Thymus (tissue), 11 donors: Measurements from ENCODE around the gene ICOSLG. TPM values are rescaled to one million over a fixed set of nuclear protein-coding genes. Genes with fewer than 3 reads are reported as not detected.
"Not testable (repeated sequence)": the region's sequence is repeated elsewhere in the genome, so short reads cannot be mapped to it uniquely, and the experiment has no call there.

ENCODE experiments used
- DNase-seq, 9 donors: peaks; one replicate each; pipeline ENCODE4 v3.0.0-alpha.2; 2013; ENCODE audit warnings: low spot score in 9 of 9, low read depth in 6 of 9, missing footprints in 1 of 9
- H3K27ac ChIP-seq, 2 donors: one replicate each; pipeline ENCODE4 v1.5.1; 2013; ENCODE audit warnings: control low read depth in 1 of 2, low read depth in 1 of 2, low read length in 1 of 2, mild to moderate bottlenecking in 1 of 2, moderate library complexity in 1 of 2
- H3K27me3 ChIP-seq, 2 donors: one replicate each; pipeline ENCODE4 v1.5.1; 2013; ENCODE audit warnings: low read length in 1 of 2; ENCODE audit not compliant: control insufficient read depth in 2 of 2, insufficient read depth in 1 of 2
- H3K36me3 ChIP-seq, 2 donors: one replicate each; pipeline ENCODE4 v1.5.1; 2013; ENCODE audit warnings: low read length in 1 of 2, mild to moderate bottlenecking in 1 of 2, moderate library complexity in 1 of 2; ENCODE audit not compliant: control insufficient read depth in 2 of 2, insufficient read depth in 2 of 2
- H3K4me1 ChIP-seq, 2 donors: one replicate each; pipeline ENCODE4 v1.5.1; 2013; ENCODE audit warnings: low read length in 2 of 2; ENCODE audit not compliant: control insufficient read depth in 2 of 2, insufficient read depth in 2 of 2
- H3K4me3 ChIP-seq, 2 donors: one replicate each; pipeline ENCODE4 v1.5.1; 2013; ENCODE audit warnings: low read length in 2 of 2, control low read depth in 1 of 2, mild to moderate bottlenecking in 1 of 2
- H3K9me3 ChIP-seq, 2 donors: one replicate each; pipeline ENCODE4 v1.5.1; 2013; ENCODE audit warnings: low read length in 1 of 2, mild to moderate bottlenecking in 1 of 2; ENCODE audit not compliant: control insufficient read depth in 2 of 2, insufficient read depth in 1 of 2
- WGBS: extraction: QIAGEN DNeasy Blood & Tissue Kit; methylation state at CpG from one replicate; pipeline ENCODE4 v1.1.7; 2013; 5-methylcytosine and 5-hydroxymethylcytosine counted together
- polyA plus RNA-seq: library from polyadenylated mRNA; stranded (reverse); fragments of 200-250 nt; gene quantifications from one replicate; pipeline ENCODE4 v1.2.3, GENCODE V29; 2013
- total RNA-seq: library from RNA; stranded (reverse); fragments of 120-200 nt; gene quantifications from one replicate; pipeline ENCODE4 v1.2.4, GENCODE V29; 2013
- donor health status: healthy.

ICOSLG gene
- total and polyA plus RNA-seq, 2 donors = 1.1 to 5.1 TPM

GRCh38 chr21:44283211-44283785 is 42.6 kb upstream of the ICOSLG start:
- WGBS = 89% methylated on average over 11 of the region's 11 CpGs
- H3K9me3 ChIP-seq, H3K27ac ChIP-seq, H3K4me3 ChIP-seq, DNase-seq, H3K36me3 ChIP-seq, H3K4me1 ChIP-seq: not testable (repeated sequence)
- H3K27me3 ChIP-seq = peaks cover 0 to 51% of the 10 kb centered on the region in 2 donors

GRCh38 chr21:44282370-44282769 is 41.6 kb upstream of the ICOSLG start:
- Histone ChIP-seq H3K4me1 (no peaks in the 10 kb centered on the region), H3K9me3 (peaks cover 0 to 2% of the 10 kb centered on the region in 2 donors), H3K27me3 (peaks cover 0 to 43% of the 10 kb centered on the region in 2 donors), H3K4me3 (no peak overlapping the region), H3K27ac (no peak overlapping the region), H3K36me3 (no peaks in the 10 kb centered on the region)
- no peak for DNase-seq
- WGBS = 95% methylated on average over 9 of the region's 9 CpGs

DNA sequence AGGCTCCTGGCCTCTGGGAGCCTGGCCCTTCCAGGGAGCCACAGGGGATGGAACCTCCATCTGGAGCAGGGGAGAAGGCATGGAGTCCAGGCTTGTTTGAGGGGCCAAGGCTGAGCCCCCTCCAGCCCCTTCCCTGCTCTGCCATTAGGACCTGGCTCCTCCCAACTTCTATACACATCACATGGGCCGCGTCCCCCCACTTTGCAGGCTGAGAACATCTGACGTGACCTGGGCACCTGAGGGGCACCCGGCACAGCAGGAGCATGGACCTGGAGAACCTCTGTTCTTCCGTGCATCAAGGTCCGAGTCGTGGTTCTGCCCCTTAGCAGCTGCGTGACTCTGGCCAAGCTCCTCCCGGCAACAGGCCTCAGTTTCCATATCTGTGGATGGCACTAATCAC is 41.1 kb upstream of the ICOSLG start:
- Histone ChIP-seq H3K4me3 (no peak overlapping the region), H3K4me1 (no peaks in the 10 kb centered on the region), H3K36me3 (no peaks in the 10 kb centered on the region), H3K9me3 (peaks cover 0 to 2% of the 10 kb centered on the region in 2 donors), H3K27me3 (peaks cover 0 to 38% of the 10 kb centered on the region in 2 donors), H3K27ac (no peak overlapping the region)
- no peak for DNase-seq
- 97% methylated on average over 9 of the region's 9 CpGs for WGBS

DNA sequence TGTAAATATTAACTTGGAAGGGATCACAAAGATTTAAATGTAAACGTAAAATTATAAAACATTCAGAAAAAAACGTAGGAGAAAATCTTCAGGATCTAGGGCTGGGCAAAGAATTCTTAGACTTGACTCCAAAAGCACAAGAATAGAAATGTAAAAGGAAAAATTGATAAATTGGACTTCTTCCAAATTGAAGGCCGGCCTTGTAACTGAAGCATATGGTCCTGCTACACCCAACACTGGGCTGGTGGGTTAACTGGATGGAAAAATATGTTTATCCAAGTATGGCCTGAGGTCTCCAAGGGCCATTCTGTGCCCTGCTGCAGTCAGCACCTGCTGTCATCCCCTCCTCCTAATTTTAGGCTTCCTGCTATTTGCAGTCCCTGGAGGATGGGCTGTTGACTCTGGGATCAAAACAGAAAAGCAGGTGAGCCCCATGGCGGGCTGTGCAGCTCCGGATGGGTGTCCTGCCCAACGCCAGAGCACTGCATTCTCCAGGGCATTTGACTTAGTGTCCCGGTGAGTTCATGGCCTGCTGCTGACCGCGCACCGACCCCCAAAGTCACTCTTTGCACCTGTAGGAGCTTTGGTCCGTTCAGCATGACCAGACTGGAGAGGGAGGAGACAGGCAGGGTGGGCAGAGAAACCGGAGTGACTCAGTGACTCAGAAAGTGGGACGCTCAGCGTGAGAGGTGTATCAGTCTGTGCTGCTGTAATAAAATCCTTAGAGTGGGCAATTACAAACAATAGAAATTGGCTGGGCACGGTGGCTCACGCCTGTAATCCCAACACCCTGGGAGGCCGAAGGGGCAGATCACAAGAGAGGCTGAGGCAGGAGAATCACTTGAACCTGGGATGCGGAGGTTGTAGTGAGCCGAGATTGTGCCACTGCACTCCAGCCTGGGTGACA is 38.9 kb upstream of the ICOSLG start:
- Histone ChIP-seq H3K36me3 (no peaks in the 10 kb centered on the region), H3K4me1 (no peaks in the 10 kb centered on the region), H3K27me3 (peaks cover 0 to 17% of the 10 kb centered on the region in 2 donors), H3K27ac (no peak overlapping the region), H3K9me3 (peaks cover 0 to 2% of the 10 kb centered on the region in 2 donors), H3K4me3 (no peak overlapping the region)
- DNase-seq = no peak
- 95% methylated on average over 19 of the region's 19 CpGs for WGBS

GRCh38 chr21:44275041-44275440 is 34.3 kb upstream of the ICOSLG start:
- Histone ChIP-seq H3K4me3 (no peak overlapping the region), H3K4me1 (no peaks in the 10 kb centered on the region), H3K9me3 (no peaks in the 10 kb centered on the region), H3K27me3 (peaks cover 0 to 2% of the 10 kb centered on the region in 2 donors), H3K27ac (no peak overlapping the region), H3K36me3 (no peaks in the 10 kb centered on the region)
- 90% methylated on average over 5 of the region's 5 CpGs for WGBS
- no peak for DNase-seq

- 93% methylated on average over 7 of the region's 7 CpGs for WGBS
- Histone ChIP-seq H3K9me3 (no peaks in the 10 kb centered on the region), H3K4me1 (no peaks in the 10 kb centered on the region), H3K4me3 (no peak overlapping the region), H3K36me3 (no peaks in the 10 kb centered on the region), H3K27ac (no peak overlapping the region), H3K27me3 (no peaks in the 10 kb centered on the region)
- DNase-seq = no peak
These were observed 32.3 kb upstream of the ICOSLG start for GRCh38 chr21:44273046-44273445.

GRCh38 chr21:44272284-44272858 is 31.6 kb upstream of the ICOSLG start:
- Histone ChIP-seq H3K27me3 (no peaks in the 10 kb centered on the region), H3K9me3 (no peaks in the 10 kb centered on the region), H3K4me1 (no peaks in the 10 kb centered on the region), H3K36me3 (no peaks in the 10 kb centered on the region), H3K4me3 (no peak overlapping the region), H3K27ac (no peak overlapping the region)
- DNase-seq = no peak
- WGBS = 91% methylated on average over 18 of the region's 18 CpGs

DNA sequence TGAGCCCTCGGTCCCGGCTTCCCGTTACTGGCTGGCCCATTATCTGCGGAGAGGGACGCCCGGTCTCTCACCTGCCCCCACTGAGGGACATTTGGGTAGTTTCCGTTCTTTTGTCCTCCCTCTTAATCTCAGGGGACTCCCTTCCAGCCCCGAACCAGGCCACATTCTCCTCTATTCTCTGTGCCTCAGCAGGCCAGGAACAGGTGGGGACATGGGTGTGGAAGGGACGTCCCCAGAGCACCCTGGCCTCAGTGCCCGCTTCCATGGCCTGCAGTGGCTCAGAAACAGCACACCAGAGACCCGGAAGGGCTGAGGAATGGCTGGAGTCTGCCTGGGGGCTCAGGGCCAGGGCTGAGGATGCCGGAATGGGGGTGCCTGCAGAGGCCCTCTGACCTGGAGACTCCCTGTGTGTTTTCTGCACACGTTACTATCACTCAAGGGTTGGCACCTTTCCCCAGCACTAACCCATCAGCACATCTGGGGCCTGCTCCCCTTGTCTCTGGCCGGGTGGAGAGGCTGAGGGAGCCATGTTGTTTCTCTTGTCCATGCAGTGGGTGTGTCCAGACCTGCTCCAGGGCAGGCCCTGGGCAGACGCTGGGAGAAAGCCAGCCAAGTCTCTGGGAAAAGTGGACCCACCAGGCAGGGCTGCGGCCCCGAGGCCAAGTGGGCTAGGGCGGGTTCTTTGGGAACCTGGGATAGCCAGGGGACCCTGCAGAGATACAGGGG is 31.0 kb upstream of the ICOSLG start:
- 97% methylated on average over 18 of the region's 18 CpGs for WGBS
- no peaks in the 10 kb centered on the region for H3K4me1 ChIP-seq
- no peak overlapping the region for H3K4me3 ChIP-seq

GRCh38 chr21:44269090-44269489 is 28.3 kb upstream of the ICOSLG start:
- no peaks in the 10 kb centered on the region for H3K4me1 ChIP-seq
- no peak for DNase-seq
- no peaks in the 10 kb centered on the region for H3K36me3 ChIP-seq
- H3K27me3 ChIP-seq = no peaks in the 10 kb centered on the region
- H3K4me3 ChIP-seq = no peak overlapping the region
- H3K27ac ChIP-seq = no peak overlapping the region
- 87% methylated on average over 8 of the region's 8 CpGs for WGBS
- H3K9me3 ChIP-seq = no peaks in the 10 kb centered on the region

More for the DNA sequence above, 31.0 kb upstream of the ICOSLG start:
- no peaks in the 10 kb centered on the region for H3K36me3 ChIP-seq
- no peak overlapping the region for H3K27ac ChIP-seq
- DNase-seq = no peak
- H3K27me3 ChIP-seq = no peaks in the 10 kb centered on the region
- no peaks in the 10 kb centered on the region for H3K9me3 ChIP-seq
